UCSD-AML1 (cell line): ENCODE results near the gene SIL1.
"Not testable (repeated sequence)": the region's sequence is repeated elsewhere in the genome, so short reads cannot be mapped to it uniquely, and the experiment has no call there.

ENCODE experiments used
- DNase-seq: peaks from one replicate; lab custom pipeline; 2025; ENCODE audit not compliant: unreplicated experiment; lab: John Stamatoyannopoulos, UW

Gene SIL1

GRCh38 chr5:139177809-139178588 lies 20.2 kb downstream of the SIL1 start:
- no peak for DNase-seq

GRCh38 chr5:139177281-139177680 lies 20.9 kb downstream of the SIL1 start:
- DNase-seq: not testable (repeated sequence)

GRCh38 chr5:139174382-139174781 lies 23.8 kb downstream of the SIL1 start:
- not testable (repeated sequence) for DNase-seq

- DNase-seq: no peak
Observed at GRCh38 chr5:139171779-139172404, 26.3 kb downstream of the SIL1 start.

- no peak for DNase-seq
Observed at GRCh38 chr5:139167952-139168720, 30.0 kb downstream of the SIL1 start.

- no peak for DNase-seq
Observed at GRCh38 chr5:139167533-139167932, 30.6 kb downstream of the SIL1 start.

- no peak for DNase-seq
Observed at GRCh38 chr5:139167063-139167462, 31.1 kb downstream of the SIL1 start.

- not testable (repeated sequence) for DNase-seq
Observed at GRCh38 chr5:139164897-139165296, 33.3 kb downstream of the SIL1 start.

- no peak for DNase-seq
Observed at GRCh38 chr5:139164020-139164419, 34.1 kb downstream of the SIL1 start.

GRCh38 chr5:139162448-139162847 lies 35.7 kb downstream of the SIL1 start:
- no peak for DNase-seq

- no peak for DNase-seq
Observed at GRCh38 chr5:139158791-139159190, 39.4 kb downstream of the SIL1 start.

GRCh38 chr5:139157556-139157955 lies 40.6 kb downstream of the SIL1 start:
- no peak for DNase-seq

- no peak for DNase-seq
Observed at GRCh38 chr5:139156814-139157213, 41.4 kb downstream of the SIL1 start.

- no peak for DNase-seq
Observed at GRCh38 chr5:139155333-139155732, 42.8 kb downstream of the SIL1 start.

- DNase-seq: no peak
Observed at GRCh38 chr5:139151902-139152301, 46.3 kb downstream of the SIL1 start.

- no peak for DNase-seq
Observed at GRCh38 chr5:139150367-139150999, 47.7 kb downstream of the SIL1 start.

- DNase-seq: no peak
Observed at GRCh38 chr5:139149477-139150199, 48.5 kb downstream of the SIL1 start.

GRCh38 chr5:139148986-139149385 lies 49.2 kb downstream of the SIL1 start:
- DNase-seq: no peak

GRCh38 chr5:139148306-139148705 lies 49.9 kb downstream of the SIL1 start:
- no peak for DNase-seq

- no peak for DNase-seq
Observed at GRCh38 chr5:139147483-139148087, 50.6 kb downstream of the SIL1 start.
